KMS-11 (cell line): ENCODE measurements around the gene RAB1B.
A peak's percentile ranks its signal among the peaks of the same experiment; 100 is the strongest.

Source experiments
- H2AFZ ChIP-seq: fragments of 200-600 bp; sonication (generic); 2 replicates; pipeline ENCODE4 v1.6.1; 2016; ENCODE audit warnings: antibody characterized with exemption, mixed run types, low read depth
- H3K27ac ChIP-seq: fragments of 200-600 bp; sonication (generic); 2 replicates; pipeline ENCODE4 v1.6.1; 2016; ENCODE audit warnings: mild to moderate bottlenecking, mixed run types
- H3K27me3 ChIP-seq: fragments of 200-600 bp; sonication (generic); 2 replicates; pipeline ENCODE4 v1.6.1; 2017; ENCODE audit warnings: mild to moderate bottlenecking, low read depth, mixed run types, moderate library complexity; ENCODE audit not compliant: insufficient read depth
- H3K36me3 ChIP-seq: fragments of 200-600 bp; sonication (generic); 2 replicates; pipeline ENCODE4 v1.6.1; 2017; ENCODE audit warnings: mild to moderate bottlenecking, mixed run types; ENCODE audit not compliant: insufficient read depth
- H3K4me1 ChIP-seq: fragments of 200-600 bp; sonication (generic); 2 replicates; pipeline ENCODE4 v1.6.1; 2016; ENCODE audit warnings: mild to moderate bottlenecking, low read depth, mixed run types; ENCODE audit not compliant: poor library complexity, severe bottlenecking
- H3K4me2 ChIP-seq: fragments of 200-600 bp; sonication (generic); 2 replicates; pipeline ENCODE4 v1.7.0; 2016; ENCODE audit warnings: mild to moderate bottlenecking, mixed run types
- H3K4me3 ChIP-seq: fragments of 200-600 bp; sonication (generic); IDR thresholded peaks from 2 replicates; pipeline ENCODE4 v1.6.1; 2017; ENCODE audit warnings: low read depth, low read length, mixed read lengths; ENCODE audit not compliant: insufficient read depth
- H3K79me2 ChIP-seq: fragments of 200-600 bp; sonication (generic); 2 replicates; pipeline ENCODE4 v1.6.1; 2016; ENCODE audit warnings: low read depth, mixed run types; ENCODE audit not compliant: insufficient read depth
- H3K9ac ChIP-seq: fragments of 200-600 bp; sonication (generic); 2 replicates; pipeline ENCODE4 v1.6.1; 2016; ENCODE audit warnings: mild to moderate bottlenecking, mixed run types
- H4K20me1 ChIP-seq: fragments of 200-600 bp; sonication (generic); 2 replicates; pipeline ENCODE4 v1.6.1; 2016; ENCODE audit warnings: mild to moderate bottlenecking, mixed run types; ENCODE audit not compliant: insufficient read depth
- TF ChIP-seq, protein P1 (sequence below): fragments of 200-600 bp; sonication (generic); conservative IDR thresholded peaks from 2 replicates; pipeline ENCODE4 v1.6.1; 2017; ENCODE audit warnings: low read depth, mild to moderate bottlenecking, antibody characterized with exemption, low read length, moderate library complexity, mixed read lengths

The RAB1B gene

DNA sequence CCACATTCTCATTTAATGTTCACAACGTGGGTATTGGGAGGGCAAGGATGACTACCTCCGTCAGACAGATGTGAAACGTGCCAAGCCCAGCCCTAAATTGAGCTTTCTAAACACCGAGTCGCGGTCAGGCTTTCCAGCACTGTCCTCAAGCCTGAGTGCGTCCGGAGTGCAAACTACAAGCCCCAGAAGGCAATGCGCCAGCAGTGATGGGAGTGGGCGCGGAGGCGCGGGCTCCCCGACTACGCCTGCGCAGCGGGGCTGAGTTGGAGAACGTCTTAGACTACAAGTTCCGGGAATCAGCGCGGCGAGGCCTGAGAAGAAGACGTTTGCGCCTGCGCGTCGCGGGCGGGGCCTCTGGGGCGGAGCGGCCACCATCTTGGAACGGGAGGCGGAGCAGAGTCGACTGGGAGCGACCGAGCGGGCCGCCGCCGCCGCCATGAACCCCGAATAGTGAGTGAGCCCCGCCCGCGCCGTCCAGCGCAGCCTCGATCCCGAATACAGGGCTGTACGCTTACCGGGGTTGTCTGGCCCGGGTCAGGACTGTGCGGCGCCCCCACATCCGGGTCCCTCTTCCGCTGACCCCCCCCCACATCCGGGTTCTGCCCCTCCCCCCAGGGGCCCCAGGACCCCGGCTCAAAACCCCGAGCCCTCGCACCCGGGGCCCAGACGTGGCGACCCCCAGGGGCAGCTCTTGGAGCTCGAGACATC is at the start of gene RAB1B:
RAB1B (plus strand) TSS at position 396 of the 708 bp plus-strand sequence; CDS start at position 437, 41 bp downstream.
- Histone ChIP-seq H3K4me1 (peaks cover 21% of the 10 kb centered on the region), H3K27me3 (no peaks in the 10 kb centered on the region), H4K20me1 (no peaks in the 10 kb centered on the region), H3K36me3 (0 out of 2 replicates have a peak, but pooled peaks cover 1% of the 10 kb centered on the region), H3K79me2 (peaks cover 31% of the 10 kb centered on the region), H3K9ac (peak within 1 kb of the TSS; percentile 51), H3K4me3 (peak within 1 kb of the TSS; percentile 18), H2AFZ (peak within 1 kb of the TSS; percentile 58; the same call in 1 of the 2 replicates), H3K4me2 (peak within 1 kb of the TSS; percentile 69), H3K27ac (peak within 1 kb of the TSS; percentile 68)
- TF ChIP-seq, protein P1, sequence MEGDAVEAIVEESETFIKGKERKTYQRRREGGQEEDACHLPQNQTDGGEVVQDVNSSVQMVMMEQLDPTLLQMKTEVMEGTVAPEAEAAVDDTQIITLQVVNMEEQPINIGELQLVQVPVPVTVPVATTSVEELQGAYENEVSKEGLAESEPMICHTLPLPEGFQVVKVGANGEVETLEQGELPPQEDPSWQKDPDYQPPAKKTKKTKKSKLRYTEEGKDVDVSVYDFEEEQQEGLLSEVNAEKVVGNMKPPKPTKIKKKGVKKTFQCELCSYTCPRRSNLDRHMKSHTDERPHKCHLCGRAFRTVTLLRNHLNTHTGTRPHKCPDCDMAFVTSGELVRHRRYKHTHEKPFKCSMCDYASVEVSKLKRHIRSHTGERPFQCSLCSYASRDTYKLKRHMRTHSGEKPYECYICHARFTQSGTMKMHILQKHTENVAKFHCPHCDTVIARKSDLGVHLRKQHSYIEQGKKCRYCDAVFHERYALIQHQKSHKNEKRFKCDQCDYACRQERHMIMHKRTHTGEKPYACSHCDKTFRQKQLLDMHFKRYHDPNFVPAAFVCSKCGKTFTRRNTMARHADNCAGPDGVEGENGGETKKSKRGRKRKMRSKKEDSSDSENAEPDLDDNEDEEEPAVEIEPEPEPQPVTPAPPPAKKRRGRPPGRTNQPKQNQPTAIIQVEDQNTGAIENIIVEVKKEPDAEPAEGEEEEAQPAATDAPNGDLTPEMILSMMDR, result no peak

DNA sequence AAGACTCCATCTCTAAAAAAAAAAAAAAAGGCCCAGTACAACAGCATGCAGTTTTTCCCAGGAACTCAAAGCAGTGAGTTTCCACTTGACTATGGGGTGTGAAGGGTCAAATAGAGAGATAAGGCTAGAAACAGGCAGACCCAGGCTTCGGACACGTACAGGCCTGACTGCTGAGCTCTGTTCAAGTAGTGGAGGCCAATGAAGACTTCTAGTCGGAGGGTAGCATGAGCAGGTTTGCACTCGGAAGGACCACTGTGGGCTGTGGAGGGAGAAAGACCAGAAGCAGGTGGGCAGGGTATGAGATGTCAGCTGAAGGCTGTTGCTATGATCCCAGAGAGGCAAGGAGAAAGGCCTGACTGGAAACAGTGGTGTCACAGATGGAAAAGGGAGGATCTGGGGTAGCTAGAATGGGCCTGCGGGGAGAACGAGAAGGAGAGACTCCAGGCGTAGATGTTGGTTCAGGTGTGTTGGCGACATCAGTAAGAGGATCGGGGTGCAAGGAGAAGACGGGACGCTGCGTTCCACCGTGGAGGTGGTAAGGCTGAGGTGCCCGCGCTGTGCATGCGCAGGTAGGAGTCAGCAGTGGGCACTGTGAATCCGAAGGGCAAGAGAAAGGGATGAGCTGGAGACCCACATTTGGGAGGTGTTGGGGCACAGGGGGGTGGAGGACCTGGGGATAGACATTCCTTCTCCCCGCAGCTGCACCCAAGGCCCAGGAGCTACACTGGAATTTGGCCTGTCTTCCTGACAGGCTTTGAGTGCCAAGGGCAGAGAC is 49.4 kb upstream of the RAB1B start:
- no peak overlapping the region for H3K4me2 ChIP-seq
- no peak overlapping the region for H3K4me3 ChIP-seq
- H3K4me1 ChIP-seq, result peaks cover 33% of the 10 kb centered on the region
- no peak overlapping the region for H3K9ac ChIP-seq
- no peak overlapping the region for H2AFZ ChIP-seq
- no peaks in the 10 kb centered on the region for H3K79me2 ChIP-seq
- no peaks in the 10 kb centered on the region for H4K20me1 ChIP-seq
- no peaks in the 10 kb centered on the region for H3K27me3 ChIP-seq
- TF ChIP-seq, protein P1, result no peak
- H3K36me3 ChIP-seq, result no peaks in the 10 kb centered on the region
- no peak overlapping the region for H3K27ac ChIP-seq

DNA sequence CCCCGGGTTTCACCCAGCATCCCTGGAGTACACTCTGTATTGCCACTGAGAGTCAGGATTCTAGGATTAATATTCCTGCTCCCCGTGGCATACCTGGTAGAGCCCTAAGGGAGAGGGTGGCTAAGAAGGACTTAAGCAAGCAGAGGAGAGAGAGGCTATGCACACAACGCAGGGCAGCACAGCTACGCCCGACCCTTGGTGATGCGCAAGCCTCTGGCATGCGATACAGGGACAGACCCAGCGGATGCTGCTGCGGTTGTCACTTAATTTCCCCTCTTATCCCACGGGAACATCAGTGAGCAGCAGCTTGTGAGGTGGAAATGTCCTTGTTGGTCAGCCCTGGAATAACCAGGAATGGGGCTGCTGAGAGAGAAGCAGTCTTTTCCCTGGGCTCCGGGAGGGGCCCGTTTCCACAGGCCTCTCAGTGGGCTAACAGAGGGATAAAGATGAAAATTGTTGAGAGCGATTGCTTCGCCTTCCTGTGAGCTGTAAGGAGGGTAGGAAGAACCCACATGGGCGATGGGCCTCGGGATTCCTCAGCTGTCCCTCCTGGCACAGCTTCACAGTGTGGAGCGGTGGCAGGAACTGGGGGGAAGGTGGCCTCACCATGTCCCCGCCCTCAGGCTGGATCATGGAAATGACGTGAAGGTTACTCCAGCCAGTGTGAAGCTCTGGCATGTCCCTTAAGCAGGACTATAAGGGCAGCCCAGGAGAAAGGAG is 48.4 kb upstream of the RAB1B start:
- Histone ChIP-seq H3K27me3 (no peaks in the 10 kb centered on the region), H3K9ac (no peak overlapping the region; the same call in 1 of the 2 replicates), H3K4me3 (no peak overlapping the region), H3K36me3 (no peaks in the 10 kb centered on the region), H3K79me2 (no peaks in the 10 kb centered on the region), H4K20me1 (no peaks in the 10 kb centered on the region), H3K27ac (peak overlapping the region; percentile 100; the same call in 1 of the 2 replicates), H3K4me2 (no peak overlapping the region; the same call in 1 of the 2 replicates), H2AFZ (no peak overlapping the region), H3K4me1 (peaks cover 33% of the 10 kb centered on the region)
- TF ChIP-seq, protein P1, result no peak

DNA sequence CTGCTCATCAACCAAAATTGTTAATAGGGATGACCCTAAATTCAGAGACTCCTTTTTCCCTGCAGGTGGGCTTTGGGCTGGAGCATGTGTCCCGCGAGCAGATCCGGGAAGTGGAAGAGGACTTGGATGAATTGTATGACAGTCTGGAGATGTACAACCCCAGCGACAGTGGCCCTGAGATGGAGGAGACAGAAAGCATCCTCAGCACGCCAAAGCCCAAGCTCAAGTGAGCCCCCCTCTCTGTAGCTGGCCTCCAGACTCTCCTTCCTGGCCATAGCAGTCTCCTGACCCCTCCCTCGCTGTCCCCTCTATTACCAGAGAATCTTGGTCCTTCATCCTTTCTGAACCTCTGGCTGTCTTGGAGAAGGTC is 47.9 kb upstream of the RAB1B start:
- no peak overlapping the region for H2AFZ ChIP-seq
- peaks cover 33% of the 10 kb centered on the region for H3K4me1 ChIP-seq
- H3K9ac ChIP-seq, result no peak overlapping the region; the same call in 1 of the 2 replicates
- H3K27me3 ChIP-seq, result no peaks in the 10 kb centered on the region
- H3K4me3 ChIP-seq, result no peak overlapping the region
- no peaks in the 10 kb centered on the region for H3K36me3 ChIP-seq
- H3K79me2 ChIP-seq, result no peaks in the 10 kb centered on the region
- no peaks in the 10 kb centered on the region for H4K20me1 ChIP-seq
- TF ChIP-seq, protein P1, result no peak
- H3K4me2 ChIP-seq, result no peak overlapping the region; the same call in 1 of the 2 replicates
- H3K27ac ChIP-seq, result peak overlapping the region; percentile 100
